Adipocyte (in vitro differentiated cells): ENCODE results near the gene ALB.
A peak's percentile ranks its signal among the peaks of the same experiment; 100 is the strongest.

Experiments used
- DNase-seq: peaks from one replicate; pipeline ENCODE4 v3.0.0-alpha.2; 2015; ENCODE audit warnings: low read depth
- H3K27me3 ChIP-seq: replicated peaks from 2 replicates; pipeline ENCODE4 v1.7.0; 2013; ENCODE audit warnings: mild to moderate bottlenecking, low read length, moderate library complexity; ENCODE audit not compliant: control insufficient read depth, insufficient read depth
- H3K36me3 ChIP-seq: 2 replicates; pipeline ENCODE4 v1.7.0; 2013; ENCODE audit warnings: low read length, mild to moderate bottlenecking, moderate library complexity; ENCODE audit not compliant: control insufficient read depth, insufficient read depth, severe bottlenecking
- H3K4me1 ChIP-seq: 2 replicates; pipeline ENCODE4 v1.7.0; 2013; ENCODE audit warnings: mild to moderate bottlenecking, low read length, moderate library complexity; ENCODE audit not compliant: control insufficient read depth, insufficient read depth
- H3K4me3 ChIP-seq: 2 replicates; pipeline ENCODE4 v1.7.0; 2013; ENCODE audit warnings: mild to moderate bottlenecking, low read length, moderate library complexity
- H3K9ac ChIP-seq: 2 replicates; pipeline ENCODE4 v1.7.0; 2013; ENCODE audit warnings: mild to moderate bottlenecking, low read length, moderate library complexity
- H3K9me3 ChIP-seq: 2 replicates; pipeline ENCODE4 v1.7.0; 2013; ENCODE audit warnings: mild to moderate bottlenecking, low read length, moderate library complexity; ENCODE audit not compliant: control insufficient read depth

Gene ALB

GRCh38 chr4:73442275-73442674, 38.2 kb downstream of the ALB start:
- DNase-seq = peak; percentile 7
- H3K9ac ChIP-seq = no peak overlapping the region
- H3K4me3 ChIP-seq = no peak overlapping the region
- no peaks in the 10 kb centered on the region for H3K9me3 ChIP-seq
- H3K36me3 ChIP-seq = no peaks in the 10 kb centered on the region
- H3K27me3 ChIP-seq = no peaks in the 10 kb centered on the region
- no peaks in the 10 kb centered on the region for H3K4me1 ChIP-seq

GRCh38 chr4:73443224-73443623, 39.1 kb downstream of the ALB start:
- Histone ChIP-seq H3K4me1 (no peaks in the 10 kb centered on the region), H3K9ac (no peak overlapping the region), H3K4me3 (no peak overlapping the region), H3K36me3 (no peaks in the 10 kb centered on the region), H3K9me3 (no peaks in the 10 kb centered on the region), H3K27me3 (no peaks in the 10 kb centered on the region)
- no peak for DNase-seq

GRCh38 chr4:73445383-73446335, 41.6 kb downstream of the ALB start:
- H3K4me3 ChIP-seq = no peak overlapping the region
- DNase-seq = no peak
- no peaks in the 10 kb centered on the region for H3K27me3 ChIP-seq
- no peaks in the 10 kb centered on the region for H3K9me3 ChIP-seq
- H3K4me1 ChIP-seq = peaks cover 9% of the 10 kb centered on the region
- H3K9ac ChIP-seq = no peak overlapping the region
- H3K36me3 ChIP-seq = no peaks in the 10 kb centered on the region

GRCh38 chr4:73446336-73446938, 42.4 kb downstream of the ALB start:
- peak; percentile 69 for DNase-seq
- H3K4me1 ChIP-seq = peaks cover 17% of the 10 kb centered on the region
- no peak overlapping the region for H3K4me3 ChIP-seq
- no peaks in the 10 kb centered on the region for H3K36me3 ChIP-seq
- H3K9me3 ChIP-seq = no peaks in the 10 kb centered on the region
- H3K9ac ChIP-seq = no peak overlapping the region
- H3K27me3 ChIP-seq = no peaks in the 10 kb centered on the region

- Histone ChIP-seq H3K27me3 (no peaks in the 10 kb centered on the region), H3K36me3 (no peaks in the 10 kb centered on the region), H3K9me3 (no peaks in the 10 kb centered on the region), H3K4me3 (no peak overlapping the region), H3K9ac (no peak overlapping the region), H3K4me1 (peaks cover 26% of the 10 kb centered on the region)
- no peak for DNase-seq
Observed at GRCh38 chr4:73447671-73448070, 43.6 kb downstream of the ALB start.

- Histone ChIP-seq H3K27me3 (no peaks in the 10 kb centered on the region), H3K9me3 (no peaks in the 10 kb centered on the region), H3K36me3 (no peaks in the 10 kb centered on the region)
Observed at GRCh38 chr4:73448448-73449203, 44.5 kb downstream of the ALB start.

GRCh38 chr4:73450398-73451004, 46.4 kb downstream of the ALB start:
- H3K27me3 ChIP-seq = no peaks in the 10 kb centered on the region
- peak; percentile 81 for DNase-seq
- peak overlapping the region; percentile 31 for H3K9ac ChIP-seq
- no peaks in the 10 kb centered on the region for H3K36me3 ChIP-seq
- no peaks in the 10 kb centered on the region for H3K9me3 ChIP-seq
- H3K4me3 ChIP-seq = peak overlapping the region; percentile 68
- H3K4me1 ChIP-seq = peaks cover 26% of the 10 kb centered on the region

More at GRCh38 chr4:73448448-73449203, 44.5 kb downstream of the ALB start:
- H3K4me3 ChIP-seq = no peak overlapping the region
- H3K9ac ChIP-seq = no peak overlapping the region
- peaks cover 26% of the 10 kb centered on the region for H3K4me1 ChIP-seq
- DNase-seq = no peak

GRCh38 chr4:73451404-73451803, 47.3 kb downstream of the ALB start:
- H3K27me3 ChIP-seq = no peaks in the 10 kb centered on the region
- H3K9me3 ChIP-seq = no peaks in the 10 kb centered on the region
- H3K36me3 ChIP-seq = no peaks in the 10 kb centered on the region
- DNase-seq = no peak
- peaks cover 26% of the 10 kb centered on the region for H3K4me1 ChIP-seq
- H3K9ac ChIP-seq = no peak overlapping the region
- H3K4me3 ChIP-seq = no peak overlapping the region

GRCh38 chr4:73451981-73452747, 48.1 kb downstream of the ALB start:
- Histone ChIP-seq H3K9ac (no peak overlapping the region), H3K36me3 (no peaks in the 10 kb centered on the region), H3K4me1 (peaks cover 26% of the 10 kb centered on the region), H3K27me3 (no peaks in the 10 kb centered on the region), H3K9me3 (no peaks in the 10 kb centered on the region), H3K4me3 (no peak overlapping the region)
- no peak for DNase-seq

- no peaks in the 10 kb centered on the region for H3K9me3 ChIP-seq
- H3K9ac ChIP-seq = no peak overlapping the region
- H3K4me3 ChIP-seq = no peak overlapping the region
- no peaks in the 10 kb centered on the region for H3K36me3 ChIP-seq
- H3K4me1 ChIP-seq = peaks cover 26% of the 10 kb centered on the region
- no peak for DNase-seq
- no peaks in the 10 kb centered on the region for H3K27me3 ChIP-seq
Observed at GRCh38 chr4:73452953-73453700, 49.0 kb downstream of the ALB start.
